ENCODE results near the gene IGF2BP2.

DNA sequence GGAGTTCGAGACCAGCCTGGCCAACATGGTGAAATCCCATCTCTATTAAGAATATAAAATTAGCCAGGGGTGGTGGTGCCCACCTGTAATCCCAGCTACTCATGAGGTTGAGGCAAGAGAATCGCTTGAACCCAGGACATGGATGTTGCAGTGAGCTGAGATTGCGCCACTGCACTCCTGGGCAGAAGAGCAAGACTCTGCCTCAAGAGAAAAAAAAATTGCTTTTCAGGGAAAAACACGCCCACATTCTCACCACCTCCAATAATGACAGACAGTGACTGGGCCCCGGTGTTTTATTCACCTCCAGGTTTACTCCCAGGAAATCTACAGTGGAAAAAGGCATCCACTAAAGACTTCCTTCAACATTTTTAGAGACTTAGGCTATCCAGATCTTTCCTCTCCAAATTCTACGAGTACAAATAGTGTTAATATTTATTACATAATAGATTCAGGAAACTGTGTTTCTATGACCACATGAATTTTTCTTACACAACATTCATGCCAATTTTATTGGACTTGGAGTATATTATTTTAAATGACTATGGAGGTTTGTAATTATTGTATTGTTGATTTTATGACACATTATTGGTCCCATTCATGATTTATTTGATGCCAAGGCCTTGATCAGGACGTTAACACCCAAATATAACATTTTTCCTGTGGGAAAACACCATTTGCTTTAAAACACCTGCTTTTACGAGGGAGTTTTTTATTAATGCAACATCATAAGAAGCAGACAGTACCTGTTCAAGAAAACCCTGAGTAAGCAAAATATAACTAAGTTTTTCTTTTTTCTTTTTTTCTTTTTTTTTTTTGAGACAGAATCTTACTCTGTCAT, 26.6 kb downstream of the IGF2BP2 start:
- TF ChIP-seq CTCF (IDR thresholded peaks at IDR 0.05) (no peak), EP300 (IDR thresholded peaks at IDR 0.05) (no peak), POLR2AphosphoS5 (IDR thresholded peaks at IDR 0.05) (no peak)
